Cardiac fibroblast (primary cell): ENCODE data around the gene FOXF1.

Source experiments
- DNase-seq, 2 donors: peaks; one replicate each; pipeline versions ENCODE4 v3.0.0 to v3.0.0-alpha.2; 2010; ENCODE audit warnings: low read depth in 2 of 2
- H3K4me3 ChIP-seq, 2 donors: replicated peaks in 1 of 2; 1 replicate in 1 of 2; 2 replicates in 1 of 2; pipeline ENCODE4 v1.5.1; 2011; ENCODE audit warnings: low read depth in 2 of 2, low read length in 2 of 2, mild to moderate bottlenecking in 2 of 2, moderate library complexity in 1 of 2
- TF ChIP-seq, protein P1 (sequence below): IDR thresholded peaks from one replicate; pipeline ENCODE4 v1.5.1; 2011; ENCODE audit warnings: low read depth, mild to moderate bottlenecking, low read length, inconsistent platforms

The FOXF1 gene

DNA sequence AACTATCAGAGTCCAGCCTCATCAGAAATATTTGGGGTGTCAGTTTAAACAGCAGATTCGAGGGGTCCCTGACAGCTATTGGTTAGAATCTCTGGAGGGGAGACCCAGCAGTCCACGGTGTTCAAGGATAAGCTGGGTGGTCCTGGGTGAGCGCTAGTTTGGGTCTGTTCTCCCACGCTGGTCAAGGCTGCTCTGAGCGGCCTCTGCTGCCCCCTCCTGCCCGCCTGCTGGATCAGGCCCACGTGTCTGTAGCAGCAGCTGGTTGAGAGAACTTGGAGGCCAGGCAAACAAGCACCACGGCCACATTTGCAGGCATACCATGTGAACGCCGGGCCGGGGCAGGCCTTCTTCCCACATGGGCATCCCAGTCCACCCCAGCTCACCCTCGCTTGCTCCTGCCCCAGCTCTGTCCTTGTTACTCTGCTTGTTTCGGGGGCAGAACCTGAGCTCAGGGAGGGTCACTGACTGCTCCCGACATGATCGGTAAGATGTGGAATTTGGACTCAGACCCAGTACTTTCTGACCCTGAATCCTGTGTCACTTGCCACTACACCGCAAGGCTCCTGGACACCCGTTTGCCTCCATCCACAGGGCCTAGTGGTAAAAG is 7.4 kb downstream of the FOXF1 start:
- DNase-seq, result peak; percentile 65 to 77
- TF ChIP-seq, protein P1, sequence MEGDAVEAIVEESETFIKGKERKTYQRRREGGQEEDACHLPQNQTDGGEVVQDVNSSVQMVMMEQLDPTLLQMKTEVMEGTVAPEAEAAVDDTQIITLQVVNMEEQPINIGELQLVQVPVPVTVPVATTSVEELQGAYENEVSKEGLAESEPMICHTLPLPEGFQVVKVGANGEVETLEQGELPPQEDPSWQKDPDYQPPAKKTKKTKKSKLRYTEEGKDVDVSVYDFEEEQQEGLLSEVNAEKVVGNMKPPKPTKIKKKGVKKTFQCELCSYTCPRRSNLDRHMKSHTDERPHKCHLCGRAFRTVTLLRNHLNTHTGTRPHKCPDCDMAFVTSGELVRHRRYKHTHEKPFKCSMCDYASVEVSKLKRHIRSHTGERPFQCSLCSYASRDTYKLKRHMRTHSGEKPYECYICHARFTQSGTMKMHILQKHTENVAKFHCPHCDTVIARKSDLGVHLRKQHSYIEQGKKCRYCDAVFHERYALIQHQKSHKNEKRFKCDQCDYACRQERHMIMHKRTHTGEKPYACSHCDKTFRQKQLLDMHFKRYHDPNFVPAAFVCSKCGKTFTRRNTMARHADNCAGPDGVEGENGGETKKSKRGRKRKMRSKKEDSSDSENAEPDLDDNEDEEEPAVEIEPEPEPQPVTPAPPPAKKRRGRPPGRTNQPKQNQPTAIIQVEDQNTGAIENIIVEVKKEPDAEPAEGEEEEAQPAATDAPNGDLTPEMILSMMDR, result peak; percentile 94
- H3K4me3 ChIP-seq, result no peak overlapping the region

DNA sequence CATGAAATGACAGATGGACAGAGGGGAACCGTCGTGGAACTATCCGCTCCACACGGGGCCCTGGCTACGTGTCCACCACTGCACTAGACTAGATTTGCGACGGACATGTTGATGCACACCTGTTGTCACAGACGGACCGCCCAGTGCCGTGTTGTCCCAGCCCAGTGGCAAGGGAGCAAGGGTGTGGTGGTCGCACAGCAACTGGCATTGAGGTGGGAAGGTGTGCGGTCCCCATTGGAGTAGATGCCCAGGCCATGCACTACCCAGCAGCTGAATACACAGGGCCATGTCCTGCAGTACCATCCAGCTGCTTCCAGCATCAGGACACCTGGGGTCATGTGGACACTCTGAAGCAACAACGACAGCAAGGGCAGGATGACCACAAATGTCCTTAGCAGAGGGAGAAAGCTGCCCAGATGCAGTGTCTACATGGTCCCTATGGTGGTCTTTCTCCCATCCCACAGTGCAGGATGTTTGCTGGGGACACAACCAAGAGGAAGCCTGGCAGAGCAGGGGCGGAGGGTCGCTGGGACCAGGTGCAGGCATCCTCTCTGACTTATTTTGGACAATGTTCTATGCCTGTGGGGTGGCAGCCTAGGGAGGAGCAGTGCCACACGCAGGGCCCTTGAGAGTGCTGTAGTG is 8.8 kb downstream of the FOXF1 start:
- no peak for DNase-seq
- TF ChIP-seq, protein P1, result no peak
- no peak overlapping the region for H3K4me3 ChIP-seq

DNA sequence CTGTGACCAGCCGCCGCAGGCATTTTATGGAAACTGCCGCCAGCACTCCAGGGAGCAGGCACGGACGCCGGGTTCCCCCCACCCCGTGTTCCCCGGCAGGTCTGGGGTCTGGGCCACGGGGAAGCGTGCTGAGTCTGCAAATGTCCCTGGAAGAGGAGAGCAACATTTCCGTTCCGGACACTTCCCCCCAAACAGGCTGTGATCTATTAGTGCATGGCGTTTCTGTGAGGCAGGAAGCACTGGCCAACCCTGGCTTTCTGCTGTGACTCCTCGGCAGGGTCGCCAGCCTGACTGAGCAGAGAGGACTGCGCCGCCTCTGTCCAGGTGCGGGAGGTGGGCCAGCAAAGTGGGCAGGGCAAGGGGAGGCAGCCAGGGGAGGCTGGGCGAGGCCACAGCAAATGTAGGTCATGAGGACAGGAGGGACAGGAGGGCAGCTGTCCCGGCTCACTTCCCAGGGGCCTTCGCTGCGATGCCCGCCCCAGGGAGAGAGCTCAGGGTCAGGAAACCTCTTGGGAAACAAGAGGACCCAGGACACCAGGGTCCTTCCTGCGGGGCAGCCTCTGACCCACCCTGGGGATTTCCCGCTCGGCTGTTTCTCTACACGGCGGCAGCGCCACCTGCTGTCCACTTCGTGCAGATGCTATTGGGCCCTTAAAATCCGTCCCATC is 9.5 kb downstream of the FOXF1 start:
- TF ChIP-seq, protein P1, result peak; percentile 94
- H3K4me3 ChIP-seq, result peak overlapping the region in 1 of 2 donors; percentile 36
- peak; percentile 55 to 71 for DNase-seq

DNA sequence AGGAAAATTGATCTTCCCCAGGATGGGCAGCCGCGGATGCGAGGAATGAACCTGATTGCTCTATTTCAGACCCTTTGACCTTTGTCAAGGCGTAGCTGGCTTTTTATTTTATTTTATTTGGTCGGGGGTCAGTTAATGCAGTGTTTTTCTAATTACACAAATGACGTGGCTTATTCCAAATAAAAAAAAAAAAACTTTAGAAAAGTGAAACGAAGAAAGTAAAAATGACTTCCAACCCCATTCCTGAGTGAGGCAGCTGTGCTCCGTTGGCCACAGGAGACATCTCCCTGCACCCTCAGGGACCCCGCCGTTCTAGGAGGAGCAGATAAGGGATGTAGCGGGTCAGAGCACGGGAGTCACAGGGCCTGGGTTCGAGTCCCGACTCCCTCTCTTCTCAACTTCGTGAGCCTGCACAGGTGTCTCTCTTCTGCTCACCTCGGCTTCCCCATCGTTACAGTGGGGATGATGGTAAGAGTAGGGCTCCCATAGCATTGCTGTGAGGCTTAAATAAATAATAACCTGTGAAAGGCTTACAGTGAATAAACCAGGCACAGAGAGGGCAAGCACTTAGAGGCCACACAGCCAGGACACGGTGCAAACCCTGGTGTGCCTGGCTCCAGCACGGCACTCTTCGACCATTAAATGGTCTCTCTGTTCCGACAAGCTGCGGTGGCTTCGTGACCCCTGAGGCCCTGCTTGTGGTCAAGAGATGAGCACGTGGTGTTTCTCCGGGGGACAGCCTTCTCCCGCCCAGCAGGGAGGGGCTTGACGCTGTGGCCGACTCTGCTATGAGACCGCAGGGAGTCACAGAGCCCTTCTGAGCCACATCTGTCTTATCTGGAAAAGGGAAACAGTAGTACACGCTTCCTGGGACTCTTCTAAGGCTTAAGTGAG is 10.2 kb downstream of the FOXF1 start:
- H3K4me3 ChIP-seq, result peak overlapping the region in 1 of 2 donors; percentile 36
- TF ChIP-seq, protein P1, result no peak
- no peak for DNase-seq

DNA sequence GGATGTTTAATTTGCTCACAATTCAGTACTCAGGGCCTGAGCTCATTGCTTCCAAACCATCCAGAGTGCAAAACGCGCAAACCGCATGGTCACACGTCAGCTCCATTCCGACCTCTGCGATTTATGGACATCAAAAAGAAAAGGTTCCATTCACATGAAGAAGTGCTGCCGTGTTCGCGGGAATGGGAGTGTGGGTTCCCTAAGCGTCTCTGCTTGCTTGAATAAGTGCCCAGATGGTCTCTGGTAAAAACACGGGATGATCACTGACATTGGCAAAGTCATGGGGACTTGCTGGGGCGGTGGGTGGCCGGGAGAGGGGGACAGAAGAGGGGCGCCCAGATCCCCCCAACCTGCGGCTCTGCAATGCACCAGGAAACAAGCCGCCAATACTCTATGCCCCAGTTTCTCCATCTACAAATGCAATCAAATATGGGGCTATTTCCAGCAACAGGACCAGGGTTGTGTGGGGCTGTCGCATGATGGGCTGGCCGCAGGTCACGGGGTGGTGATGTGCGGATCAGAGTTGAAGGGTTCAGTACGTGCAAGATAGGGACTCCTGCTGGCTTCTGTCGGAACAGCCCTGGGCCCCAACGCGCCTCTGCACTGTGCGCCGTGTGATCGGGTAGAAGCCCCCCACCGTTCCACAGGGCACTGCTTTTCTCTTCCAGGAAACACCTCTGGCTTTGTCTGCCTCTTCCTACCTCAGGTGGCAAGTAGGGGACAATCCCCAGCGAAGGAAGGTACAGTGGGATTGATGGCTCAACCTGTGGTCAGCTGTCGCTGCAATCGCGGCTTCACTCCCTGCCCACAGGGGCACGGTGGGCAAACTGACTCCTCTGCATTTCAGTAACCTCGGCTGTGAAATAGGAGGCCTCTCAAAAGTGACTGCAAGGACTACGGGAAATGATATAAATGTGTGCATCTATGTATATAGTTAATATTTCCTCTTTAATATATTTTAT is 11.2 kb downstream of the FOXF1 start:
- no peak for DNase-seq
- TF ChIP-seq, protein P1, result no peak
- H3K4me3 ChIP-seq, result no peak overlapping the region
